Stimulated activated CD4-positive, alpha-beta T cell treated with anti-CD3 and anti-CD28 coated beads, Interleukin-15, amount 100 ng/mL, for 48 hours (primary cell): Measurements from ENCODE around the gene AP3B1.

Experiments
- DNase-seq, 2 donors: peaks; one replicate each; pipeline ENCODE4 v3.0.0-alpha.2; 2020; ENCODE audit warnings: low read depth in 2 of 2

Gene AP3B1, protein sequence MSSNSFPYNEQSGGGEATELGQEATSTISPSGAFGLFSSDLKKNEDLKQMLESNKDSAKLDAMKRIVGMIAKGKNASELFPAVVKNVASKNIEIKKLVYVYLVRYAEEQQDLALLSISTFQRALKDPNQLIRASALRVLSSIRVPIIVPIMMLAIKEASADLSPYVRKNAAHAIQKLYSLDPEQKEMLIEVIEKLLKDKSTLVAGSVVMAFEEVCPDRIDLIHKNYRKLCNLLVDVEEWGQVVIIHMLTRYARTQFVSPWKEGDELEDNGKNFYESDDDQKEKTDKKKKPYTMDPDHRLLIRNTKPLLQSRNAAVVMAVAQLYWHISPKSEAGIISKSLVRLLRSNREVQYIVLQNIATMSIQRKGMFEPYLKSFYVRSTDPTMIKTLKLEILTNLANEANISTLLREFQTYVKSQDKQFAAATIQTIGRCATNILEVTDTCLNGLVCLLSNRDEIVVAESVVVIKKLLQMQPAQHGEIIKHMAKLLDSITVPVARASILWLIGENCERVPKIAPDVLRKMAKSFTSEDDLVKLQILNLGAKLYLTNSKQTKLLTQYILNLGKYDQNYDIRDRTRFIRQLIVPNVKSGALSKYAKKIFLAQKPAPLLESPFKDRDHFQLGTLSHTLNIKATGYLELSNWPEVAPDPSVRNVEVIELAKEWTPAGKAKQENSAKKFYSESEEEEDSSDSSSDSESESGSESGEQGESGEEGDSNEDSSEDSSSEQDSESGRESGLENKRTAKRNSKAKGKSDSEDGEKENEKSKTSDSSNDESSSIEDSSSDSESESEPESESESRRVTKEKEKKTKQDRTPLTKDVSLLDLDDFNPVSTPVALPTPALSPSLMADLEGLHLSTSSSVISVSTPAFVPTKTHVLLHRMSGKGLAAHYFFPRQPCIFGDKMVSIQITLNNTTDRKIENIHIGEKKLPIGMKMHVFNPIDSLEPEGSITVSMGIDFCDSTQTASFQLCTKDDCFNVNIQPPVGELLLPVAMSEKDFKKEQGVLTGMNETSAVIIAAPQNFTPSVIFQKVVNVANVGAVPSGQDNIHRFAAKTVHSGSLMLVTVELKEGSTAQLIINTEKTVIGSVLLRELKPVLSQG

DNA sequence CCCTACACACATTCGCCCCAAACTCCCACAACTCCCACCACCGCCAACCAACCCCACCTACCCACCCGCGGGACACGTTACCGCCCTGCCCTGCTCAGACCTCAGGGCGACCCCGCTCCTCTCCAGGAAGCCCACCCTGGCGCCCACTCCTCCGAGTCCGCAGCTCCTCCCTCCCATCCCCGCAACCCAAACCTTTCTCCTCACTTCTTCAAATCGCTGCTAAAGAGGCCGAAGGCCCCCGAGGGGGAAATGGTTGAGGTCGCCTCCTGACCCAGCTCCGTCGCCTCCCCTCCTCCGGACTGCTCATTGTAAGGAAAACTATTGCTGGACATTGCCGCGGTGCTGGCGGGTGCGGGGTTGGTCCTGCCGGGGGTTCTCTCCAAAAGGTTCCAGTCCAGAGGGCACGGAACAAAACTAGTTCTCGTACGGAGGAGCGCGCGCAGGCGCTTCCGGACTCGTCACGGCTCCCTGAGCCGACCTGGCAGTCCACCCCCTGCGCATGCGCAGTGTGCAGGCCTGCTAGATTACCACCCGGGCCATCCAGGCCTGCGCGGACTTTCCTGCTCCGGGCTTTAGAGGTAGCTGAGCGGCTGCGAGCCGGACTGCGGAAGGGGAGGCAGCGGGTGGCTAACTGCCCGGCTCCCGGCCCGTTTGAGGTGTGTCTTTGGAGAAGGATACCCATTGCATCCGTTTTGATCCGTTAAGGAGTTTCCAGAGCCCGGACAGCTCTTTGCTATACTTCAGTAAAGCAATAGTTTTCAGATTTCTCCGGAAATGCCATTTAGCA lies at the start of gene AP3B1:
TSS of gene AP3B1 (minus strand) at position 451 of the 787 bp plus-strand sequence. CDS start at position 332, 119 bp downstream.
- DNase-seq = peak; percentile 95 to 96

DNA sequence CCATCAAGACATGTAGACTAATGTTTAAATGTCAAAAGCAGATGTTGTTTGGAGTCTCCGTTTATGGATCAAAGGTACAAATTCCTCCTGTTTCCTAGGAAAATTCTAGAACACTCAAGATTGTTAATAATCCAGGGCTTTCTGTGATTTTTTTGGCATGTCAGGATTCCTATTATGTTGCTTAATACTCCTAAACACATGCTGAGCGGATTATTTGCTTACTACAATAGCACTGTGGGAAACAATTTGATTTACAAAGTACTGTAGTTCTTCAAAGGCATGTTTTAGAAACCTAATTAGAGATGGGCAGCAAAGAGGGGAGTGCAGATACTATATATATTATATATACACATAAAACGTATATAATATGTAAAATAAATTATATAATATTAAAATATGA lies 46.9 kb upstream of the AP3B1 start:
- no peak for DNase-seq

DNA sequence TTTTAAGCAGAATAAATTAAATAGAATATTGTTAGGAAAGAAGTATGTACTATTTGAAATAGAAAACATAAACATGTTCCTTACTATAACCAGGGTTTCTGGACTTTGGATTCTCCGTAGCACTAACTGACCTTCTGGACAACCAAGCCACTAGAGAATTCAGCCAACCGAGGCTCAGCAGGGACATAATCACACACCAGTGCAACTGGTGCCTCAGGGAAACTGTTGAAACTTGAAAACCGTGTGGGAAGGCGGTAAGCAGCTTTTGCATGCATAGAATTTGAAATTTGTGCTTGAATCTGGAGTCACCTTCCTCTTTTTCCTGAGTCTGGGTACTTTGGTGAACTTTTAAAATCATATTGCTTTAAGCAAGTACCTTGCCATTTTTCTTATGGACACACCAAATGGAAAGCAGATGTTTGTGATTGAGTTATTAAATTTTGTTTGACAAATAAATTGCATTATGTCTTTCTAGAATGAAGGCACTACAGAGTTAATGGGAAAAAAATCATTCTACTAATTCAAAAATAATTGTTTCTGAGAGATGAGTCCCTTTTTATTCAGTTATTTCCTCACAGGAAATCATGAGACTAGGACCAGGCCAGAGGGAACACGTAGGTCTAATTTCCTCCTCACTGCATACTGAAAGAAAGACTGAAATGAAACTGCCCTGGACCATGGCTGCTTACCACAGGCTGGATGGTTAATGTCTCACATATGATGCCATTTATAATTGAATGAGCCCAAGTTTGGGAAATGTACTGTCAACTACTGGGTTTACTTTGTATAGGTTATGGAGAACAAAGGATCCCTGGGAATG lies 45.3 kb upstream of the AP3B1 start:
- DNase-seq = no peak

DNA sequence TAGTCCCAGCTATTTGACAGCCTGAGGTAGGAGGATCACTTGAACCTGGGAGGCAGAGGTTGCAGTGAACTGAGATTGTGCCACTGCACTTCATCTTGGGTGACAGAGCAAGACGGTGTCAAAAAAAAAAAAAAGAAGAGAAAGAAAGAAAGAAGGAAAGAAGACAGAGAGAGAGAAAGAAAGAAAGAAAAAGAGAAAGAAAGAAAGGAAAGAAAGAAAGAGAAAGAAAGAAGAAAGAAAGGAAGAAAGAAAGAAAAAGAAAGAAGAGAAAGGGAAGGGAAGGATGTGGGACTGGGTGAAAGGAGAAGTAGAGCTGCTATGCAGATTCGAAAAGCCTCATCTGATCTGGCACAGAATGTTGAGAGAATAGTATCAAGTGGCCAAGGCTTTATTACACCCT lies 42.2 kb upstream of the AP3B1 start:
- DNase-seq = no peak

DNA sequence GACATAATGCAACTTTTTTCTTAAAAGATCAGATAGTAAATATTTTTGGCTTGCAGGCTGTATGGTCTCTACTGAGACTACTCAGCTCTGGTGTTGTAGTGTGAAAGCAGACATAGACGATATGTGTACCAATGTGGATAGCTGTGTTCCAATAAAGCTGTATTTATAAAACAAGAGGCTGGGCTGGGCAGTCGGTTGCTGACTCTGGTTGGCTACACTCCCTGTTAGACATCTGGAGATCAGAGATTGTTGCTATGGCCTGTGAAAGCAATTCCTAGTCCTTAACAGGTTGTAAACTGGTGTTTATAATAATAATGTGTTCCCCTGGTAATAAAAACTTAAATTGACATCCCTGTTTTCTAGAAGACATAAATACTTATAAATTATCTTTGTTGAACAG lies 41.5 kb upstream of the AP3B1 start:
- DNase-seq = no peak

DNA sequence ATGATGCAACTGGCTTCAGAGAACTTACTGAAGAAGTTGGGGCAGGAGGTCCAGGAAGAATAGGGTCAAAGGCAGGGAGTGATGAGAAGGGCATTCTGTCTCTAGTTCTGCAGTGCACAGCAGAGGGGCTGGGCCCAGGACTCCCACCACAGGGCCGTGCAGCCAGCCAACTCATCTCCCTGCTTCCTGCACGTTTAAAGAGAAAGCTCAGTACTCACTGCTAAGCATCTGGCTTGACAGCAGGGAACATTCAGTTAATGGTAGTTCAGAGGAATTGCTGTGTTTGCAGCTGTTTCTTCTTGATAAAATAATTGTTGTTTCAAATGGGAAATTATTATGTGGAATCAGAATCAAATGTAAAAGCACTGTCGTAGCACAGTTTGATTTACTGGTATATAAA lies 40.3 kb upstream of the AP3B1 start:
- no peak for DNase-seq

DNA sequence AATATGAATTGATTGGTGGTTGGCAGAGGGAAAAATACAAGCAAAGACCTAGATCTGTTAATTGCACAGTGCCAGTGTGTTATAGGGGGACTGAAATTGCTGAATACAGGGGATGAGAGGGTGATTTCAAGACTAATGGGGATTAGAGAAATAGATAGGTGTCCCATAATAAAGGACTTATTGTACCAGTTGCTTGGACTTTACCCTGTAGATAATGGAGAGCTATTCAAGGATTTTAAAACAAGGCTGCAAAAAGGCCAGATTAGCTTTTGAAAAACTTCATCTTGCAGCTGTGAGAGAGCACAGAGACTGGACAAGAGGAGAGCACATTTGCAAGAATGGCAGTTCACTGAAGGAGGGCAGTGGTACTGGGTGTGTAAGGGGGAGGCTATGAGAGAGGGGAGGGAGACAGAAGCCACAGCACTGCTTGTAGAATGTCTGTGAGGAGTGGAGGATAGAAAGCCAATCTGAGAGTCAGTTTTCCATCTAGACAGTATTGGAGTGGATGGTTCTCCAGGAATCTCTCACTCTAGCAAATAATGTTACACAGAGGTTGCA lies 37.1 kb upstream of the AP3B1 start:
- DNase-seq = no peak

DNA sequence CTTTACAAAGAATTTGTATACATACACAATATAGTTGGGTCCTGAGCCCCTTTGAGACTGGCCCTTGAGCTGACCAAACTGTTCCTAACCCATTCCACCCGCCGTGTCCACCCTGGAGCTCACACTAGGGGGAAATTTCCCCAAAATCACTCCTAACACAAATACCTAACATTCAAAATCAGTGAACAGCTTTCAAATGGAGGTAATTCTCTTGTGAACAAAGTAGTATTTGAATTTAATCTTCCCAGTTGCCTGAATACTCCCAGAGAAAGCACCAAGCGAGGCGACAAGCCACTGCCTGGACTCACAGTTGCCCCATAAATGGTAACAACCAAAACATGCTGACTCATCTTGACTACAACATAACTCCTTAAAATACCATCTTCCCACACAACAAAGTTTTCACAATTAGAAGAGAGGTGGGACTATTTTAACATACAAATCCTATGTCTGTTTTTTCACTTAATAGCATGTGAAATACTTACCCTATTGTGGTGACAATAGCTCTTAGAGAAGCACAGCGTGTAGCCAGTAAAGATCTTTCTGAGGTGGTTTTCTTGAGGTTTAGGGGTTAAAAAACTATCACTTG lies 34.2 kb upstream of the AP3B1 start:
- no peak for DNase-seq

DNA sequence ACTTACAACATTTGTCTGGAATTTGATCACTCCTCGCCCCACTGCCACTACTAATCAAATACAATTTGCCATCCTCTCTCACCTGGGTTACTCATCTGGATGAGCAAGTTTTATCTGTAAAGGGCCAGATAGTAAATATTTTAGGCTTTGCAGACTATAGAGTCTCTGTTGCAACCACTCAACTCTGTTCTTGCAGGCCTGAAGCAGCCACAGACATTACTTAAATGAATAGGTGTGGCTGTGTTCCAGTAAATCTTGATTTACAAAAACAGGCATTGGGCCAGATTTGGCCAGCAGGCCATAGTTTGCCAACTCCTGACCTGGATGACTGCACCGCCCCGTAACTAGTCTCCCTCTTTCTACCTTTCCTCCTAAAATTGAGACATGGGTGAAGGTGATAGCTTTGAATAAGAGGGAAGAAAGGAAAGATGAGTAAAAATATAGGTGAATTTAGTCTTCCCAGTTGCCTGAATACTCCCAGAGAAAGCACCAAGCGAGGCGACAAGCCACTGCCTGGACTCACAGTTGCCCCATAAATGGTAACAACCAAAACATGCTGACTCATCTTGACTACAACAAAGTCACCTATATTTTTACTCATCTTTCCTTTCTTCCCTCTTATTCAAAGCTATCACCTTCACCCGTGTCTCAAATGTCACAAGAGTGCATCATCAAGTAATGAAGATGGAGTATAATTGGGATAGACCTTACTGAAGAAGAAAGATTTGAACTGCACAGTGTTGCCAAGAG lies 33.4 kb upstream of the AP3B1 start:
- DNase-seq = no peak

DNA sequence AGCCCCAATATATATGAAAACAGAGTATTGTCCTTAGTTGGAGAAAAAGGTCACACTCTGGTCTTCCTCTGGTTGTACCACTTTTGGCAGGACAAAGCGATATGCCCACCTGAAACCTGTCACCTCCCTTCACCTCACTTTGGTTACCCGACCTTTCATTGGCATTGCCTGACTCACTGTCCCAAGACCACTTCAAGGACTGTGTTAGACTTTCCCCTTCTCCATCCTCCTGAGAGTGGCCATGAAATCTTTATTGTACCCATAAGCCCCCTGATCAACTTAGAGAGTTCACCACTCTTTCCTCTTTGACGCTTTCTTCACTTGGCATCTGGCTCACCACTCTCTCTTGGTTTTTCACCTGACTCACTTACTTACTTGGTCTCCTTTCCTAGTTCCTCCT lies 32.4 kb upstream of the AP3B1 start:
- DNase-seq = no peak

DNA sequence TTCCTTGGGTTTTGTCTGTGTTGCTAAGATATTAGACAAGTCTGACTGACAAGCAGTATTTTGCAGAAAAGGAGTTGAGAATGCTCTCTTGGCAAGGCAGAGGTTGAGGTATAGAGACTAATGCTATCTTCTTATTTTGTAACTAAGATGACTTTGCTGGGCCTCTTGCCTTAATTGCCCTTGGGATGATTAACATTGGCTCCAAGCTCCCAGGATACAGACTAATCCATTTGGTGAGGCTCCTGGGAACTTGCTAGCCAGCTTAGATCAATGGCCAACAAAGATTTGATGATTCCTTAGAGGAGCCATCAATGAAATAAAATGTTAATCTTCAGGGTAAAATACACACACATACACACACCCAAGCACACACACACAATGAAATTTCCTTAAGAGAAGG lies 28.7 kb upstream of the AP3B1 start:
- no peak for DNase-seq

DNA sequence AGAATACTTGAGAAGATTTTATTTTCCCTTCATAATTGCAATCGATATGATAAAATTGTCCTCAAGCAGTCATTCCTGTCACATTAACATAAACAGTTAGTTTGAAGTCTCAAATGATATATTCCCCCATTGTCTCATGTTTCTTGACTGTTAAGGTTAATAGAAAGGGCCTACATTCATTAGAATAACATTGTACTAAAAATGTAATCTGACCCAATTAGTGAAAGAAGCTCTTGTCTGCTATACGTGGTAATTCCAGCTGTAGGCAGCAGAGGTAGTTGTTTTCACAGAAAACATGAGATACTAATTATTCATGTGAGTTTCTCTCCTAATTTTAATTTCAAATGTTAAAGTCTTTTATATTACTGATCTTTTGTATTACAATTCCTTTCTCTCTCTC lies 25.9 kb upstream of the AP3B1 start:
- no peak for DNase-seq

DNA sequence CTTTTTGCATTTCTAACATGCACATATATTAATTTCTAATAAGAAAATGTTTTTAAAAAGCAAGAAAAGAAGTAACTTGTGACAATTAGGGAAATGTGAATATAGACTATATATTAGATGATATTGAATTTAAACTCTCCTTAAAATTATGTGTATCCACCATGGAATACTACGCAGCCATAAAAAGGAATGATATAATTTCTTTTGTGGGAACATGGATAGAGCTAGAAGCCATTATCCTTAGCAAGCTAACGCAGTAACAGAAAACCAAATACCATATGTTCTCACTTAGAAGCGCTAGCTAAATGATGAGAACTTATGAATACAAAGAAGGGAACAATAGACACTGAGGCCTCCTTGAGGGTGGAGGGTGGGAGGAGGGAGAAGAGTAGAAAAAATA lies 23.8 kb upstream of the AP3B1 start:
- no peak for DNase-seq

DNA sequence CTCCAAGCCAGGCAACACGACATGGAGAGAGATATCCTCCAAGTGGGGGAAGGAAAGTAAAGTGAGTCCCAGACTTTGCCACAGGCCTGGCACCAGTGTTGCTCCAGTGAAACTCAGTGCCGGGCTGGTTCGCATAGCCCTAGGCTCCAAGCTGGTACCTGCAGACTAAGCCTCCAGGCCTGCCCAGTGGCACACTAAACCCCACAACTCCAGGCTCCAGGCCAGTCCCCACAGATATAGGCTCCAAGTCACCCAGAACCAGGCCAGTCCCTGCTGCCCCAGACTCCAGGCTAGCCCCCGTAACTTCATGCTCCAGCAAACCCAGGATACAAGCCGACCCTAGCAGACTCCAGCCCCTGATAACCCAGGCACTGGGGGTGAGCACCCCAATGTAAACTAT lies 23.0 kb upstream of the AP3B1 start:
- no peak for DNase-seq

DNA sequence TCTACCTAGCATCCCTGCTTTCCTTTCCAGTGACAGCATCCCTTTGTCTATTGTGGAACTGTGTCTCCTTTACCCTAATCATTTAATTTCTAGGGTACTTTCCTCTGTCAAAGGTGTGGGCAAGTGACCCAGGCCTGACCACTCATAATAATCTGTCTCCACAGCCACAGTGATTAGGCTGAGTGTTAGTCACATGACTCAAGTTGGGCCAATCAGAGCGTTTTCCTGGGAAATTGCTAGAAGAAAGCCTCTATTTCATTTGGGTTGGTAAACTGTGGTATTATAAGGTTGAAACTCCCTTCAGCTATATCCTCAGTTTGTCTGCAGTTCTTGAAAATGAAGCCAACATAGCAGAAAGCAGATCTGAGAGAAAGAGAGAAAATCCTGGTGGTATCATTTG lies 14.2 kb upstream of the AP3B1 start:
- DNase-seq = no peak

DNA sequence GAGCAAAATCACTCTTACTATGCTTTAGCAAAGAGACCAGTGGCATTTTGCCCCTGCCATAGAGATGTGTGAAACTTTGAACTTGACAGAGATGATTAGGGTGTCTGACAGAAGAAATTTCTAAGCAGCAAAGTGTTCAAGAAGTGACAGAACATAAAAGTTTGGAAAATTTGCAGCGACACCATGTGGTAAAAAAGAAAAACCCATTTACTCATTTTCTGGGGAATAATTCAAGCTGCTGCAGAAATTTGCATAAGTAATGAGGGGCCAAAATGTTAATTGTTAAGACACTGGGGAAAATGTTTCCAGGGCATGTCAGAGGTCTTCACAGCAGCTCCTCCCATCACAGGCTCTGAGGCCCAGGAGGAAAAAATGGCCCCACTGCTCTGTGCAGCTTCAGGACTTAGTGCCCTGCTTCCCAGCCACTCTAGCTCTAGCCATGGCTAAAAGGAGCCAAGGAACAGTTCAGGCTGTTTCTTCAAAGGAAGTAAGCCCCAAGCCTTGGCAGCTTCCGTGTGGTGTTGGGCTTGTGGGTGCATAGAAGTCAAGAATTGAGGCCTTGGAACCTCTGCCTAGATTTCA lies 6.1 kb upstream of the AP3B1 start:
- DNase-seq = no peak

DNA sequence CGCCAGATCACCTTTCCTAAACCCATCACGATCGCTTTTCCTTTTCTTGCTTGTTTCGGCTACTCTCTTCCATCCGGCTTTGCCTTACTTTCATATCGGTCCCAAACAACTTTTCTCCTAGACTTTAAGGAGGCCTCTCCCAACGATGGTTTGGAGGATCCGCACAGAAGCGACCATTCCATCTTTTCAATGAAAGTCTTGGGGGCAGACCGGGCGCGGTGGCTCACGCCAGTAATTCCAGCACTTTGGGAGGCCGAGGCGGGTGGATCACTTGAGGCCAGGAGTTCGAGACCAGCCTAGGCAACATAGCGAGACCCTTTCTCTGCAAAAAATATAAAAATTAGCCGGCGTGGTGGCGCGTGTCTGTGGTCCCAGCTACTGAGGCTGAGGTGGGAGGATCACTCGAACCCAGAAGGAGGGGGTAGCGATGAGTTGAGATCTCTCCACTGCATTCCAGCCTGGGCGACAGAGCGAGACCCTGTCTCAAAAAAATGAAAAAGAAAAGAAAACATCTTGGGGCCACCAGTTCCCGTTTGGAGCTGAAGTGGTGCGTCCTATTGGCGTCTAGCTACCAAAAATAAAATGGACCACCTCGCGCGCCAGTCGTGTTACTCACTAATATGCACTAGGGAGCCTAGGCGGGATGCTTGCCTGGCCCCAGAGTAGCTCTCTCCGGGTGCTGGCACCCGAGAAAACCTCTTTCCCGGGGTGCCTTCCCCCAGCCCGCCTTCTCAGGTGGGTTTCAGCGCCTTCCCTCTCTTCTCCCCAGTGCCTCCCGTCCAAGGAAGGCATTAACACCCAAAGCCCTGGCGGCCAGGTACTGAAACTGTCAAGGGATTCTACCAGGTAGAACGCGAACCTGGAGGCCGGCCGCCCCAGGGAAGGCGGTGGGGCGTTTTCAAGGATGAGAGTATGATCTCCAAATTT lies 800 bp upstream of the AP3B1 start:
- DNase-seq = peak; percentile 9 to 13

DNA sequence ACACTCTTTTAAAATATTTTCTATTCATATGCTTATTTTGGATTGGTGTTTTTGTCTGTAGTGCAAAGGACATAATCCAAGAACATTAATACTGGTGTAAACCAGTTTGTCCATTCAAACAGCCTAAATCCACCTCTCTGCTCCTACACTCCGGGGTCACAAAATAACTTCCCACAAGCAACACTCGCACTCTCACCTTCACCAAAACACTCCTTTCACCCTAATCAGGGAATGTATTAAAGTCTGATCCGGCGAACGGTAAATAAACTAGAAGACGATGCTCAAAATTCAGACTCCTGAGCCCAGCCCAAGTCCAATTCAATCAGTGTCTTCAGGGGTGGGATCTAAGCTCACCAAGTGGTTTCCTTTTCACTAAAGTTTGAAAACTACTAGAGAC lies 649 bp downstream of the AP3B1 start:
- no peak for DNase-seq
